ENCODE results near the gene PDE6A. TPM values are rescaled to one million over a fixed set of nuclear protein-coding genes. Genes with fewer than 3 reads are reported as not detected.
"Not testable (repeated sequence)": the region's sequence is repeated elsewhere in the genome, so short reads cannot be mapped to it uniquely, and the experiment has no call there.

PDE6A gene
- total RNA-seq, 1 donor from 2014 or later = not detected

DNA sequence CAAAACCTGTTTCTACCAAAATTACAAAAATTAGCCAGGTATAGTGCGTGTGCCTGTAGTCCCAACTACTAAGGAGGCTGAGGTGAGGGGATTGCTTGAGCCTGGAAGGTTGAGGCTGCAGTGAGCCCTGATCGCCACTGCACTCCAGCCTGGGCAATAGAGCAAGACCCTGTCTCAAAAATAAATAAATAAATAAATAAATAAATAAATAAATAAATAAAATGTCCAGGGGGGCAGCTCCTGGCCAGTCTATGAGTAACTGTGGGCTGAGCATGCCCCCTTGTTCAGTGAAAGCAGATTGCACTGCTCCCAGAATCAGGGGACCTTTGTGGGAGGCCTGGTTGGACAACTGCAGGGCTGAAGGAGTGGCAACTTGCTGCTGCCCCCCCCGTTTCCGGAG lies 62.7 kb downstream of the PDE6A start:
- intact Hi-C loops (cut with DNase I) = no loop called here
- ATAC-seq (no peak), DNase-seq (ENCODE audit: low spot score) (no peak)

DNA sequence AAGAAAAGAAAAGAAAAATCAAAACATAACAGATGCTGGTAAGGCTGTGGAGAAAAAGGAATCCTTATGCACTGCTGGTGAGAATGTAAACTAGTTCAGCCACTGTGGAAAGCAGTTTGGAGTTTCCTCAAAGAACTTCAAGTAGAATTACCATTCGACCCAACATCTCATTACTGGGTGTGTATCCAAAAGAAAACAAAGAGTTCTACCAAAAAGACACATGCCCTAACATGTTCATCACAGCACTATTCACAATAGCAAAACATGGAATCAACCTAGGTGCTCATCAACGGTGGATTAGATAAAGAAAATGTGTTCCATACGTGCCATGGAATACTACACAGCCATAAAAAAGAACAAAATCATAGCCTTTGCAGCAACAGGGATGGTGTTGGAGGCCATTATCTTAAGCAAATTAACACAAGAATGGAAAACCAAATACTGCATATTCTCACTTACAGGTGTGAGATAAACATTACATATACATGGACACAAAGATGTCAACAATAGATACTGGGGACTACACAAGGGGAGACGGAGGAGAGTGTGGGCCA lies 63.4 kb downstream of the PDE6A start:
- no peak for DNase-seq (ENCODE audit: low spot score)
- intact Hi-C loops (cut with DNase I) = no loop called here
- no peak for ATAC-seq

DNA sequence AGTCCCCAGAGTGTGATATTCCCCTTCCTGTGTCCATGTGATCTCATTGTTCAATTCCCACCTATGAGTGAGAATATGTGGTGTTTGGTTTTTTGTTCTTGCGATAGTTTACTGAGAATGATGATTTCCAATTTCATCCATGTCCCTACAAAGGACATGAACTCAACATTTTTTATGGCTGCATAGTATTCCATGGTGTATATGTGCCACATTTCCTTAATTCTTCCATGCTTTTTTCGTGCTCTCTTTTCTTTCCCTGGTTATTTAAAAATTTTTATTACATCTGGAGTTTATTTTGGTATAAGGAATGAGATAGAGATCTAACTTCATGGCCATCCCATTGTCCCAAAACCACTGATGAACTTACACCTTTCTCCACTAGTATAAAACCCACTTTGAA lies 65.0 kb downstream of the PDE6A start:
- DNase-seq (ENCODE audit: low spot score); intact Hi-C loops (cut with DNase I); ATAC-seq: not testable (repeated sequence)

DNA sequence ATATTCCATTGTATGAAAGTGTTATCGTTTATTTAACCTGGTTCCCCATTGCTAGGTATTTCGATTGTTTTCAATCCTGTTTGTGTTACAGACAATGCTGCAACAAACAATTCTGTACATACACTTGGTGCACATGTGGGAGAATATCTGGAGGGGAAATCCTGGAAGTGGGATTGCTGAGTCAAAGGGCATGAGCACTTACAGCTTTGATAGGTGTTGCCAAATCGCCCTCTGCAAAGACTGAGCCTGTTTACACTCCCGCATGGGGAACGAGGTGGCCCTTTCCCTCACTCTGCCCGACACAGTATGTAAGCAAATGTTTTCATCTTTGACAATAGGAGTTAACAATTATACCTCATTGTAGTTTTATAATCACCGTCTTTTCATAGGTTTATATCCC lies 66.2 kb downstream of the PDE6A start:
- no peak for DNase-seq (ENCODE audit: low spot score)
- no peak for ATAC-seq
- intact Hi-C loops (cut with DNase I) = no loop called here

DNA sequence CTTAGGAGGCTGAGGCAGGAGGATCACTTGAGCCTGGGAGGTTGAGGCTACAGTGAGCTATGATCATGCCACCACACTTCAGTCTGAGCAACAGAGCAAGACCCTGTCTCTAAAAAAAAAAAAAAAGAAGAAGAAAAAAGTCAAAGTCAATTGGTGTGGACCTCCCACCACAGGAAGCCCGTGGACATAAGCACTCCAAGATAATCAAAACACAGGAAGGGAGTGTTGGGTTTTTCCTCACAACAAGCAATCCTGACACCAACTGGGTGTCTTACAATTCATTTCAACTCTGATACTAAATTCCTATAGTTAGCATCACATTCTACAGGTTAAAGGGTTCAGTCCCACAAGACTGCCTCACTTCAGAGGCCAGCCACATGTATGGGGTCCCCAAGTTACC lies 70.7 kb downstream of the PDE6A start:
- intact Hi-C loops (cut with DNase I) = no loop called here
- DNase-seq (ENCODE audit: low spot score) = no peak
- ATAC-seq = no peak

DNA sequence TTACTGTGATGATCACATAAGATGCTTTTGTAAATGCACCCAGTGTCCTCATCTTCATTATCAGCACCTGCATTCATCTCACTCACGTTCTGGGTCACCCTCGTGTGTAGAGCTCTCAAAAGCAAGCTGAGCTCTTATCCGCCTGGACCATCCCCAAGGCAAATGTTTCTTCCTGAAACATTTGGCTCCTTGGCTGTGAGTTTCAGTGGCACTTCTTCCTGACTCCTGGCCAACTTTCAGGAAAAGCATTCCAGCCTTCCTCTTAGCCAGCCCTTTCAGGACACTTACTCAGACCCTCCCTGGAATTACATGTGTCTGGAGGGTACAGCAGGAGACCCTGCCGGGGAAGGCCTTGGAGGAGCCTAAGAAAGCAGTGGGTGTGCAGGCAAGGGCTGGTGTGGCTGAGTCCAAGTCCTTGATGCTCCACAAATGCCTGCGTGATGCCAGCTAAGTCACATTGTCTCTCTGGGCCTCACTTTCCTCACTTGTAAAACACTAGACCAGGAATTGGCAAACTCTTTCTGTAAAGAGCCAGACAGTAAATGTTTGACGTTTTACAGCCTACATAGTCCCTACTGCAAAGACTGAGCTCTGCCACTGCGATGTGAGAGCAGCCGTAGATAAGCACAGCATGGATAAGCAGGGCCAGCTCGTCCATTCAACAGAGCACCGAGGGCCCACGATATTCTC lies 72.1 kb downstream of the PDE6A start:
- ATAC-seq = no peak
- intact Hi-C loops (cut with DNase I) = no loop called here
- no peak for DNase-seq (ENCODE audit: low spot score)

DNA sequence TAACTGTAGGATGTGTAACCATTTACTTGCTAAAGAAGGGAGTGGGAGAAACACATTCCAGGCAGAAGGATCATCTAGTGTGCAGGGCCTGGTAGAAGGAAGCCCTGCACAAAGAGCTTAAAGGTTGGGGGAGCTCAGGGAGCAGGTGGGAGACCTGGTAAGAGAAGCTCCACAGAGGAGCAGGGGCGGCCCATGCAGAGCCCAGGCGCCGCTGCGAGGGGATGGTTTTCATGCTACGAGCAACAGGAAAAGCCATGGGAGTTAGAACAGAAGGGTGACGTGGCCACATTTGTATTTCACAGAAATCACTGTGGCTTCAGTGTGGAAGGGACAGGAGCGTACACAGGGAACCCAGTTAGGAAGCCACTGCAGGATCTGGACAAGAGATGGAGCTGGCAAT lies 73.1 kb downstream of the PDE6A start:
- intact Hi-C loops (cut with DNase I) = no loop called here

DNA sequence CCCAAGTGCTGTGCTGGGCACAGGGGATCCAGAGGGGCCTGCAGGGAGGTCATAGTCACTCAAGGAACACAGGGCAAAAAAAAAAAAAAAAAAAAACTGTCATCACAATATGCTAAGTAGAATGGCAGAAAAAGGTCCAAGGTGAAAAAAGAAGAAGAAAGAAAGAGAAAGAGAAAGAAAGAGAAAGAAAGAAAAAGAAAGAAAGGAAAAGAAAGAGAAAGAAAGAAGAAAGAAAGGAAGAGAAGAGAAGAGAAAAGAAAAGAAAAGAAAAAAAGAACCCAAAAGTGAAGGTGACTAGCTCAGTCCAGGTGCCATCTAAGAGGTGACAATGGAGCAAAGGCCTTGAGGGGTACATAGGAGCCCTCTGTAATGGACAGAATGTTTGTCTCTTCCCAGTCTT lies 73.9 kb downstream of the PDE6A start:
- ATAC-seq (no peak), DNase-seq (ENCODE audit: low spot score) (no peak)
- intact Hi-C loops (cut with DNase I) = no loop called here

More for the DNA sequence above, 73.1 kb downstream of the PDE6A start:
- DNase-seq (ENCODE audit: low spot score) (no peak), ATAC-seq (no peak)

DNA sequence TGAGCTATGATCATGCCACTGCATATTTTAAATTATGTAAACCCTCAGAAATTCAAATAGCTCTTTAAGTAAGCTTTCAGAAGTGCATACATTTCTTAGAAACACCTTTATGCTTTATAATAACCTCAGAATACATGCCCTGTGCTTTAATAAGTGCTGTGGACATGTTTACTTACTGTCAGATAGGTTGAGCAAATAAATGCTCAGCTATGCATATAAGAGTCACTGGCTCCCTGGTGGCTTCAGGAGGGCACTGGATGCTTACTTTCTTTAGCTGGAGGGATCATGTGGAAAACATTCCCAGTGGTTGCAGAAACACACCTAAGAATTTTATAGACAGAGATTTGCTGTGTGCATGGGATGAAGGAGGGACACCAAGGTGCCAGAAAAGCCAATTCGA lies 74.4 kb downstream of the PDE6A start:
- ATAC-seq (no peak), DNase-seq (ENCODE audit: low spot score) (no peak)
- intact Hi-C loops (cut with DNase I) = no loop called here

DNA sequence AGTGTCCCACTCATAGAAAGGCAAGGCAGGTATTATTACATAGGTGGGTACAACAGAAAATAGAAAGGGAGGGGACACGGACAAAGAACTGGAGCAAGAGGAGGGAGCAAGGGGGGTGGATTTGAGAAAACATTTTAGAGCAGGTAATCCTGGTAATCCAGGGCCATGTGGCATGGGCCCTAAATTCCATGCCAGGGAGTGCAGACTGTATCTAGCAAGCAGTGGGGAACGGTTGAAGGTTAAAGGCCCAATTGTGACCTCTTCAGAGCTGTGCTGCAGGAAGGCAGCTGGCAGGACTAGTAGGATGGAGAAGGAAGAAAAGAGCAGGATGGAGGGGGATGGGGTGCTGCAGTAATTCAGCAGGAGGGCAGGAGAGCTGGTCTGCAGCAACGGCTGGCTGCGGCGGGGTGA lies 75.2 kb downstream of the PDE6A start:
- intact Hi-C loops (cut with DNase I) = no loop called here
- no peak for ATAC-seq
- no peak for DNase-seq (ENCODE audit: low spot score)

DNA sequence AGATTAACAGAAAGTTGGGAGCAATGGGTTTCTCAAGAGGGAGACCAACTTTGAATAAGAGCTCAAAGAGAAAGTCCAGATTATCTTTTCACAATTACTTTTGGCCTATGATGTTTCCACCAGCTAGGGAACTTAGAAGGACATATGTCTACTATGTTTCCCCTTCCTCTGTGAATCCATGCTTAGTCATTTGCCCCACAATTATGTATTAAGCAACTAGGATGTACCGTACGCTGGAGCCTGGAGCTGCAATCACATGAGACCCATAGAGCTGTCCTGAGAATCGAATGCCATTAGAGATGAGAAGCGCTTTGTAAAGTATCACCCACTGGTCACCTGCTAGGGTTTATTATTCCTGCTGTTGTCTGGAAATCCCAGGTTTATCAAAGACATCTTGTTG lies 78.8 kb downstream of the PDE6A start:
- no peak for ATAC-seq
- no peak for DNase-seq (ENCODE audit: low spot score)
- intact Hi-C loops (cut with DNase I) = no loop called here

DNA sequence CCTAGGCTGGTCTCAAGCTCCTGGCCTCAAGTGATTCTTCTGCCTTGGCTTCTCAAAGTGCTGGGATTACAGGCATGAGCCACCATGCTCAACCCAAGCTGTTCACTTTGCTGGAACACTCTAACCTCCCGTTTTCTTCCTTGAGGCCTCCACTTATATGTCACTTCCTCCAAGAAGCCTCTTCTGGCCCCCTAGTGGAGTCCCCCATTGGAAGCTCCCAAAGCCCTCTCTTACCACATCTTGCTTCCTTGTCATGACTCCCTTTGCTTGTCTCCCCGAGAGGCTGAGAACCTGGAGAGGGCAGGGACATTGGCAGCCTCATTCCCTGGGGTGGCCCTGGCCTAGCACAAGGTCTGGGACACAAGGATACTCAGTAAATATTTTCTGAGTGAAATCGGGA lies 80.8 kb downstream of the PDE6A start:
- intact Hi-C loops (cut with DNase I) = no loop called here
- ATAC-seq (no peak), DNase-seq (ENCODE audit: low spot score) (no peak)

DNA sequence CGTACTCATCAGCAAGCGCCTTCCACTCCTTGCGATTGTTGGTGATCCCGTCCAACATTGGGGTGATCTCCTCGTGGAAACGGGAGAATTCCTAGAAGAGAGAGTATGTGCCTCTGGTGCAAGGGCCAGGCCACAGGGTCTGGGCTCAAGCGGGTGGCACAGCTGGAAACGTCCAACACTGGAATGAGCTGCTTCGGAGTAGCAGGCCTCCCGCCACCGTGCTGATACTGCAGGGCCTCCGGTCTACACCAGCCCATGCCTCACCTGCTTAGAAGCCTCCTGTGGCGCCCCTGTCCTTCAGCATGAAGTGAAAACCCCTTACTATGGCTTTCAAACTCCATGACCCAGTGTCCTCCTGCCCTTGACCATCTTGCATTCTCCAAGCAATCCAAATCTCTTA lies 81.4 kb downstream of the PDE6A start:
- no peak for ATAC-seq
- no peak for DNase-seq (ENCODE audit: low spot score)
- intact Hi-C loops (cut with DNase I) = no loop called here

DNA sequence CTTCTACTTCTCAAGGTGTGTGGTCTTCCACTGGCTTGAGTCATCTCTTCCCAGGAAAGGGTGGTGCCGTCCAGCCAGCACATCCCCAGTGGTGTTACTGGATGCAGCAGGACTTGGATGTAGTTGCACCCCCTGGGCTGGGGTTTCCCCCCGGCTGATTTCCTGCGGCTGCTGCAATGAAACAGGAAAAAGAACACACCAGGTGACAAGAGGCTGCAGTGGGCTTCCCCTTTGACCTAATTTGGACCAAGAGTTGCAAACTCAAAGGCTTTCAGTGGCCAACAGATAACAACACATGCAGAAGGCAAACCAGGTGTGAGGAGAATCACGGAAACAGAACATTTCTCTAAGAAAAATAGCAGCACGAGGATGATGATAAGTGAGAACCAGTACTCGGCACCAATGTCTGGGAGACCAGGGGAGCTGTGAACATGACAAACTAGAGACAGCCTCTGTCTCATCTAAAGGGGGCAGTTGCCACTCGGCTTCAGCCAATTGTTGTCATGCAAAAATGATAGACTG lies 83.7 kb downstream of the PDE6A start:
- no peak for ATAC-seq
- intact Hi-C loops (cut with DNase I) = no loop called here
- no peak for DNase-seq (ENCODE audit: low spot score)

DNA sequence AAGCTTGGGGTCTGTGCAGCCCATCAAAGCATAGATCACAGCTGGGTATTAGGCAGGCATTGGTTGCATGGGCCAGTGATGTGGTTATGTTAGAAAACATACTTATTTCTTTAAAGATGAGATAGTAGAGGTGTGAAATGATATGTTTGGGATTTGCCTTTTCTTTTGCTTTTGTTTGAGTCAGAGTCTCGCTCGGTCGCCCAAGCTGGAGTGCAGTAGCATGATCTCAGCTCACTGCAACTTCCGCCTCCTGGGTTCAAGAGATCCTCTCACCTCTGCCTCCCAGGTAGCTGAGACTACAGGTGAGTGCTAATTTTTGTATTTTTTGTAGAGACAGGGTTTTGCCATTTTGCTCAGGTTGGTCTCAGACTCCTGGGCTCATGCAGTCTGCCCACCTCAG lies 84.8 kb downstream of the PDE6A start:
- ATAC-seq = no peak
- intact Hi-C loops (cut with DNase I) = no loop called here
- DNase-seq (ENCODE audit: low spot score) = no peak

DNA sequence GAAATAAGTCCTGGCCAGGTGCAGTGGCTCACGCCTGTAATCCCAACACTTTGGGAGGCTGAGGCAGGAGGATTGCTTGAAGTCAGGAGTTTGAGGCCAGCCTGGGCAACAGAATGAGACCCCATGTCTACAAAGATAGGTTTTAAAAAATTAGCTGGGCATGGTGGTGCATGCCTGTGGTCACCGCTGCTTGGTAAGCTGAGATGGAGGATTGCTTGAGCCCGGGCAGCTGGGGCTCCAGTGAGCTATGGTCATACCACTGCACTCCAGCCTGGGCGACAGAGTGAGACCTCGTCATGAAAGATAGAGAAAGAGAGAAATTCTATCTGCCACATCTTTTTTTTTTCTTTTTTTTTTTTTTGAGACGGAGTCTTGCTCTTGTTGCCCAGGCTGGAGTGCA lies 86.1 kb downstream of the PDE6A start:
- ATAC-seq; intact Hi-C loops (cut with DNase I); DNase-seq (ENCODE audit: low spot score): not testable (repeated sequence)

DNA sequence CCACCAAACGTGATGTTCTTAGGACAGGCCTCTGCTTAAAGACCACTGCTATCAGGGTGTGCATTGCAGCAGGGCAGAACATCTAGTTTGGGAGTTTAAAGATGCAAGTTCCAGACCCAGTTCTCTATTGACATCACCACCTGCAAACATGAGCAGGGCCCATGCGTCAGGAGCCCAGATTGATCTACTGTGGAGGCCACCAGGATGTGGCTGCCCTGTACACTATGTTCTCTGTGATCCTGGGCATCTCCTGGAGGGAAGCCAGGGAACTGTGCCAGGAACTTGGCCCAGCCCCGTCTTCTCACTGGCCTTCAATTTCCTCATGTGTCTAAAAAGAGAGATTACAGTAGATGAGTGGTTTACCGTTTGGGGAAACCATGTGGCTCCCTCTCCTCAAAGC lies 87.1 kb downstream of the PDE6A start:
- ATAC-seq (peak; percentile 71), DNase-seq (ENCODE audit: low spot score) (peak; percentile 73)
- intact Hi-C loops (cut with DNase I) = no loop called here

DNA sequence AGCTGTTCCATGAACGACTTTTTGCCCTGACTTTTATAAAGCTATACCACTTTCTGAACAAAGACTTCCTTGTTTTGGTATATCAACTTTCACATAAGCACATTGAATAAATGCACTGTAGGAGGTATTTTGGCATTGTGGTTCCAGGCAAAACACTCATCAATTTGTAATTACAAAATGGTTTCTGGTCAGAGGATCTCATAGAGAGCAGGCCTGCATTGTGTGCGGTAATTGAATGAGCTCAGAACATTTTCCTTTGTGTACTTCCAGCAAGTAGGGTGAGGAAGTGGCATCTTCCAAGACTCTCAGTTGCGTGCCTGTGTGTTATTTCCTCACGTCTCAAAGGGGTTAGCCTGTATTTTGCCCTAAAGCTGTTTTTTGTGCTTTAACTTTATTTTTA lies 89.2 kb downstream of the PDE6A start:
- peak; percentile 52 for ATAC-seq
- intact Hi-C loops (cut with DNase I) = no loop called here

DNA sequence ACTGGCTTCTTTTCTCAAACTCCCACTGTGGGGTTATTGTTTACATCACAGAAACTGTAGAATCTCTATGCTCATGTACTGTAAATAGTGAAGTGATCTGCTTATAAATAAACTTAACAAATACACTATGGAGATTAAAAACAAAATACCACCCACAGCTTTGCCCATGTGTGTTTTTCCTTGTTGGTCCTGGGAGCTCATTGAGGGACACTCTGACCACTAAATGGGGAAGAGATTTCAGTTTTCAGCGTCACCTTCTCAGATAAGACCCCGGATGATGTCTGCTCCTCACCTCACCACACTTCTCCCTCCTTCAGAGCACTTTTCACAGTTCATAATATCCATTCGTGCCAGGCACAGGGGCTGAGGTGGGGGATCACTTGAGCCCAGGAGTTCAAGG lies 89.7 kb downstream of the PDE6A start:
- ATAC-seq (no peak), DNase-seq (ENCODE audit: low spot score) (no peak)
- intact Hi-C loops (cut with DNase I) = no loop called here

More for the DNA sequence above, 89.2 kb downstream of the PDE6A start:
- no peak for DNase-seq (ENCODE audit: low spot score)

DNA sequence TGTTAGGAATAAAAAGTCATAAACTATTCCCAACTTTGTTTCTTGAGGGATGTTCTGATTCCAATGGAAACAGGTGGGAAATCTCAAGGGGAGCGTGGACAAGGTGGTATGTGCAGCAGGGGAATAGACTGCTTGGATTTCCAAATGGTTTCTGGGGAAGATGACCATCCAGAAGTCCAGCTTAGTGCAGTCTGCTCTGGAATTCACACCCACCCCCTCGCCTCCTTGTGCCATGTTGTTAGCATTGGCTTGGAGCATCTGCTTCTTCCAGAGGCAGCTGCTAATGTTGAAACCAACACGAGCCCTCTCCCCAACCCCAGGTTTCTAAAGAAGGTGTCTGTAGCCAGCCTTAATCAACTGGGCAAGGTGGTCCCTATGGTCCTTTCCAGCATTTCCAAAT lies 90.9 kb downstream of the PDE6A start:
- no peak for DNase-seq (ENCODE audit: low spot score)
- intact Hi-C loops (cut with DNase I) = no loop called here
- no peak for ATAC-seq

DNA sequence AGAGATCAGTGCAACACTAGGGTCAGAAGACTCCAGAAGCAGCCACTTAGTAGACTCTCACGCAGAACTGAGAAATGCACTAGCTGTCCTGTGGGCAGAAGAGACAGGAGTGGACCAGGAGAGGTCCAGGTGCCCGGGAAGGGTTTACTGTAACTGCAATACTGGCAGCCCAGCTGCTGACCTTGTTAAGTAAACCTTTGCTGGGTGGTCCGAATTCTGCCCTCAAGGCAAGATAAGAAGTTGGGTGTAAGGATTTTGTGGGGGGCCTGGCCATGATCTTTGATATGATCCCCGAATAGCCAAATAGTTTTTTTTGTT lies 91.3 kb downstream of the PDE6A start:
- intact Hi-C loops (cut with DNase I) = no loop called here
- DNase-seq (ENCODE audit: low spot score) = no peak
- peak; percentile 39 for ATAC-seq

All from sciatic nerve (tissue), 2 donors.